Epithelial cell of prostate (primary cell): ENCODE results near the gene KCNK10.
A peak's percentile ranks its signal among the peaks of the same experiment; 100 is the strongest.

Experiments
- DNase-seq: peaks from one replicate; pipeline ENCODE4 v3.0.0-alpha.2; 2011; ENCODE audit warnings: low read depth, low spot score
- H3K27ac ChIP-seq: fragments of 450-650 bp; 2 replicates; pipeline ENCODE4 v1.5.1; 2017; ENCODE audit warnings: mild to moderate bottlenecking

KCNK10 gene

DNA sequence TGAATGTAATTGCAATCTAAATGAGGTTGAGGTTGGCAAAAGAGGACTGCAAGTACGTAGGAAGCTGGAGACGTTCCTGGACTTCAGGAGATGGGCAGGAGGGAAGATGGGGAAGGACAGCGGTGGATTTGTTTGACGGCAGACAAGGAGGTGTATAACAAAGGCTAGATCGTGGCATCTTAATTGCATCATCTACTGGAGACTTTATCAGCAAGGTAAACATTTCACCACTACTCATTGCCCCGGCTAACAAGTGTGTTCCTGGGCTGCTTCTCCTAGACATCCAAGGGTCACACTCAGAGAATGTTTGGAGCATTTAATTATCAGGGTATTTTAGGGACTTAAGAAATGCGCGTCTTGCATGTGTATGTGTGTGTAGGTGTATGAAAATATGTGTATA lies 128.5 kb downstream of the KCNK10 start:
- no peak overlapping the region for H3K27ac ChIP-seq
- no peak for DNase-seq

DNA sequence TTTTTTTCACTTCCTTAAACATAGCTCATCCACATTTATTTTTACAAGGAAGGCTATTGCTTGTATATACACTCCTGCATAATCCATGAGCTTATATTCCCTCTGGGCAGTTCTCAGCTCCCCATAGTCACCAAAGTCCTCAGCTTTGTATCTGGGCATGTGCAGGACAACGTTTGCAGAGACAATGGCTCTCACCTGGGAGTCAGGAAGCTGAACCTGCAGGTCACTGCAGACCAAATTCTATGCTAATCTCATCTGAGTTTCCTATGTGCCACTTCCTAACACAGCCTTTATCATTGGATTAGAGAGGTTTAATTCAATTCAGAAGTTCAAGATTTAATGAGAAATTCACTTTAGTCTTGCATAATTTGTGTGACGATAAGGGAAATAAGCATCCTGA lies 131.5 kb downstream of the KCNK10 start:
- no peak for DNase-seq
- H3K27ac ChIP-seq, result no peak overlapping the region

DNA sequence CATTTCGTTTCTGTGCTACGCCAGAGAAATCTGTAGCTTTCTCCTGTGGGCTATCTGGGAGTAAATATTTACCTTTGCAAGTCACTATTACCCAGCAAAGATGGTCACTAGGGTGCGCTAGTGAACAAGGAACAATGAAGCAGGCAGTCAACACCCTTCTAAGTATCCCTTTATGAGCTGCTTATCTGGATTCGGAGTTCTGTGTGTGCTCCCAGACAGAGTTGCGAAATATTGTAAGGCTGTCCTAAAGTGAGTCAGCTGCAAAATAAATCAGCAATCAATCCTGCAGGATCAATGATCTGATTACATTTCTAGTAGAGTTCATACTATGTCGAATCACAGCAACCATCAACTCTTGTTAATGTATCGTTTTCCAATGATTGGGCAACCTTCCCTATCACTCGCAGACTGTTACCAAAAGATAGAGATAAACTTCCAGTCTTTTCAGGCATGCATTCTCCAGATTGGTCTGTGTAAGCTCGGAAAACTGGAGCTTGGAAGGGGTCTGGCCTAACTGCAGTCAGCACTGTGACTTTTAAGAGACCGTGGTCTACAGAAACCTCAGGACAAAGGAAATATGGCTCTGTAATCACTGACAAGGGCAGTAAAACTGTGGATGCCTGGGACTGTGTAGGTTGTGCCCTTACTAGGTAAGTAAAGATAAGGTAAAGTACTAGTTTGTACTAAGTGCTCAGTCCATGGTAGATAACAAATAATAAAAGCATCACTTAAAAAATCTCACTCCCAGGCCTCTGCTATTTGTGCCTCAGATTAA lies 133.5 kb downstream of the KCNK10 start:
- no peak overlapping the region for H3K27ac ChIP-seq
- DNase-seq, result peak; percentile 60

DNA sequence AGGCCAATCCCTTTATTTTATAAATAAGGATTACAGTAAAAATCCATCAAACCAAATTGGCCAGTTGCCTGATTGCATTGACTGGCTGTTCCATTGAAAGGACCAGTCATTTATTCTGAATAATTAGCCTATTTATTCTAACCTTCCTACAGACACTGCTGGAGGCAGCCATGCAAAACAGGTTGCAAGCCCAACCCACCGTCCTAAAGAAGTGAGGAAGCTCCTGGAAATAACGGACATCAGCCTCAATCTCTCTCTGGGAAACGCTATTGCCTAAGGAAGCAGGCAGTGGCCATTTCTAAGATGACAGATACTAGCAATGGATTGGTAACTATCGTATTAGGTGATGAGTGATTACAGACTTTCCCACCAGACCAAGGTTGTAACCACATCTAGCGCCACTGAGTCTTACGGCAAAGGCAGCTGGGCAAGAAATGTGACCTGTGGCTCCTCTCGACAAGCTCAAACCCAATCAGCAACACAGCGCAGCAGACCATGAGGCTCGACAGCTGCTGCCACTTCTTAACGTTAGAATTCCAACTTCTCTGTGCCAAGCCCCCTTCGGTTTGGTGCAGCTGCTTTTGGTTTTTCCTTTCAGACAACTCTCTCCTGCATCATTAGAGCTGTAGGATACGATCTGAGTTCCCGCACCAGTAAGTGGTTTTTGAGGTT lies 134.2 kb downstream of the KCNK10 start:
- H3K27ac ChIP-seq, result no peak overlapping the region
- DNase-seq, result no peak

DNA sequence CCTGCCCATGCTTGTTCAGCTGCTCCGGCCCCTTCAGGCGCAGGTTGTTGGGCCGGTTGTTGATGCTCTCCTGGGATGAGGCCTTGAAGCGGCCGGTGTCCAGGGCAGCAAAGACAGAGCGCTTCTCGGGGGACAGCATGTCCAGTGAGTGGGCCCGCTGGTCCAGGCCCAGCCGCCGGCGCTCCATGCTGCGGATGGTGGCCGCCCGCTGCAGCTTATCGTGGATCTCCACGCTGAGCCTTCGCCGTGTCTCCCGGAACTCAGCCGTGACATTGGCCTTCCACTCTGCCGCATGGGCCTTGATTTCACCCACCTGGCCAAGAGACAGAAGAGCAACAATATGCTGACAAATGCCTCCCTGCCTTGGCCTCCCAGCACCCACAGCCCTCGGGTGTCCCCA lies 137.2 kb downstream of the KCNK10 start:
- H3K27ac ChIP-seq, result no peak overlapping the region
- no peak for DNase-seq

DNA sequence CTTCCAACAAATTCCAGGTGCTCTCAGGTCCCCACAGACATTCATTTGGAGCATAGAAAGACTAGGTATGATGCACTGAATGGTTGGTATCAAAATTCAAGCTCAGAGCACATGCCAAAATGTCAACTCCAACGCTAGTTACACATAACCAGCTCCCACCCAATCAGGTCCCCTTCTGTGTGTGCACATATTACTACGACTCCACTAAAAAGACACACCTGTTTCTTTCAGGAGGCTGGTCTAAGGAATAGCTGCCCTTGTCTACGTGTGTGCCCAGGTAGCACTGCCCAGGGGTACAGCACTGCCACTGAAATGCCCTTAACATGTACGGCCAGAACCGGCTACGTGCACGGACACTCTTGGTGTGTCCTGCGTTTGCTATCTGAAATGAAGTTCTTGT lies 138.1 kb downstream of the KCNK10 start:
- no peak for DNase-seq
- H3K27ac ChIP-seq, result no peak overlapping the region

DNA sequence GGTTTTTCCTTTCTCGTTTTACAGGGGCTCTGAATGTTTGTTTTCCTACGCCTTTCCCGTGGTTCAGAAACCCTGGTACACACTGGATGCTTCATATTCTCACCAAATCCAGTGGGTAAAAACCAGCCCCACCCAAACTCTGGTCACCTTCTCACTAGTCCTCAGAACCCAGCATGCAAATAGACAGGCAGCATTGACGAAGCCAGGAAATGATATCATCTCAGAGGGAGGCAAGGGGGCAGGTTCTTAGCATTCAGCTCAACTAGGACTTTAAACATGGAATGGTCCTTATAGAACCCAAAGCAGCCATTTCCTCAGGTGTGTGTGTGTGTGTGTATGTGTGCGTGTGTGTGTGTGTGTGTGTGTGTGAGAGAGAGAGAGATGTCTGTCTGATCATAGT lies 142.0 kb downstream of the KCNK10 start:
- H3K27ac ChIP-seq, result no peak overlapping the region
- no peak for DNase-seq

DNA sequence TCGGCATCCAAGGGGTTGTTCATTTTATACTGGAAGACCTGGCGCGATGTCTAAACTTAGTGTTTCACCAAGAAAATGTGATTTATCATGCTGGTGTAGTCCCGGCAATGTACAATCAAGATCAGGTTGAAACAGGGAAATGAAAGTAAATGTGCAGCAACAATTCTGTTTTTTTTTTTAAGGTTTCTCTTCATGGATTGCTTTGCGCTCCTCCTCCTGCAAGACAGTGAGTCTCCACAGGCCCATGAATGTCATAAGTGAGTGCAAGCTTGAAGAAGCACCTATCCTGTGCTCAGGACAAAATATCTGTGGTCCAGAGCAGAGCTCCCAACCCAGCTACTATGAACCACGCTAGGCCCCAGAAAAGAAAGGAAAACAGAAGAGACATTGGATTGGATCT lies 143.4 kb downstream of the KCNK10 start:
- no peak overlapping the region for H3K27ac ChIP-seq

DNA sequence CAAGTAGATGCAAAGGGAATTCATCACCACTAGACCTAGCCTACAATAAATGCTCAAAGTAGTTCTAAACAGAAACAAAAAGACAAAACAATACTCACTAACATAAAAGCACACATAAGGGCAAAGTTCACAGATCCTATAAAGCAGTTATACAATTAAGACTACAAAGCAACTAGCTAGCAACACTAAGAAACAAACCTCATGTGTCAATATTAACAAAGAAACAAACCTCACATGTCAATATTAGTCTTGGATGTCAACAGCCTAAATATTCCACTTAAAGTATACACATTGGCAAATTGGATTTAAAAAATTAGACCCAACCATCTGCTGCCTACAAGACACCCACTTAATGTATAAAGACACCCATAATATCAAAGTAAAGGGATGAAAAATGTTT lies 152.7 kb downstream of the KCNK10 start:
- H3K27ac ChIP-seq, result no peak overlapping the region
- no peak for DNase-seq

More for the DNA sequence above, 143.4 kb downstream of the KCNK10 start:
- DNase-seq, result no peak

DNA sequence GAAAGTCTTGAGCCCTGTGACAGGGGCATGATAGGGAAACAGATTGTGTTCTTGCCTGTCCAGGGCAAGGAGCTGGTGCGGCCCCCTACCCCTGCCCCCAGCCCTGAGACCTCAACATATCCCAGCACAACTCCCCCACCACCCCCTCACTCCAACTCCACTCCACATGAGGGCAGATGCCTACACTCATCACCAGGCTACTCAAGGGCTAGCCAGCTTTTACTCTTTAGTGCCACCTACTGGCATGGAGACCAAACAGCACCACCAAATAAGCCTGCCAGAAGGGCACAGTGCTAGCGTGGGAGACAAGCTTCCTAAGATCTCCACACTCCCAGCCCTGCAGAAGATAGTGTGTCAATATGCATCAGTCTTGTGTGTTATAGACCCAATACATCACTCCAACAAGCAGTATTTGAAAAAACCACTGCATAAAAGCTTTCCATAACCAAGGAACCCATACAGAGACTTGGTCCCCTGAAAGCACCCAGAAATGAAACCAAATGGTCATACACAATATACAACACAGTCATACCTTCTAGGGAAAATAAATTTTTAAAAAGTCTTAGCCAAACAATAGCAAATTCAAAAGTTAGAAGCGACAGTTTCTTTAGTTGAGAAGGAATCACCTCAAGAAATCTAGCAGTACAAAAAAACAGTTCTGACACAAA lies 154.4 kb downstream of the KCNK10 start:
- no peak for DNase-seq
- no peak overlapping the region for H3K27ac ChIP-seq

DNA sequence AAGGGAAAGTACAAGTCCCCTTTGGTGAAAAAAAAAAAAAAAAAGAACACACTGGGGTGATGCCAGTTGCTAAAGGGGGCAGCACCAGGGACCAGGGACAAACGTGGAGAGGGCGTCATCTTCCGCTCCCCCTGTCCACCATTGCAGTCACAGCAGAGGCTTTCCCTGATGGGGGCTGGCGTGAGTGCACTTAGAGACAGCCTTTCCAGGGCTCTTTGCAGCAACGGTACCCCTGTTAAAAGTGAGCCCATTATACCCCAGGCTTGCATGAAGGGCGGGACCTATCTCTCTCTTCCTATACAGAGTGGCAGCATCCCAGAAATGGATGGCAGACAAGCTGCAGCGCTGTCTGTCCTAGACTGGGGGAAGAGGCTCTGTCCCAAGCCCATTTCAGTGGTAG lies 155.0 kb downstream of the KCNK10 start:
- no peak for DNase-seq
- no peak overlapping the region for H3K27ac ChIP-seq

DNA sequence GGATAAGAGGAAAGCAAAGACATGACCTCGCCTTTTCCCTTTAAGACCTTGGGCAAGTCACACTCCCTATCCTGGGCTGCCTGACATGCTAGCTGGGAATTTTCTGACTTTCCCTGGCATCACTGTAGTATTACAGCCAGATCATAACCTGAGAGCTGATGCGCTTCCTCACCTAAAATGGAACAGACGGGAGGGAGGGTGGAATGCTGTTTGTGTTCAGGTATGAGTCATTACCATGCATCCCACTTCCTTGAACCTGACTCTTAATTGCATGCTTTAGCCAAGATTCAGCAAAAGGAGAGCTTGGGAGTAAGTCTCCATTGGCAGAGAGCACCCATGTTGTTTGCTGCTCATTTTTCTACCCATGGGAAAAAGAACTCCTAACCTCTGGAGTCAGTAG lies 156.5 kb downstream of the KCNK10 start:
- DNase-seq, result peak; percentile 53
- H3K27ac ChIP-seq, result no peak overlapping the region

DNA sequence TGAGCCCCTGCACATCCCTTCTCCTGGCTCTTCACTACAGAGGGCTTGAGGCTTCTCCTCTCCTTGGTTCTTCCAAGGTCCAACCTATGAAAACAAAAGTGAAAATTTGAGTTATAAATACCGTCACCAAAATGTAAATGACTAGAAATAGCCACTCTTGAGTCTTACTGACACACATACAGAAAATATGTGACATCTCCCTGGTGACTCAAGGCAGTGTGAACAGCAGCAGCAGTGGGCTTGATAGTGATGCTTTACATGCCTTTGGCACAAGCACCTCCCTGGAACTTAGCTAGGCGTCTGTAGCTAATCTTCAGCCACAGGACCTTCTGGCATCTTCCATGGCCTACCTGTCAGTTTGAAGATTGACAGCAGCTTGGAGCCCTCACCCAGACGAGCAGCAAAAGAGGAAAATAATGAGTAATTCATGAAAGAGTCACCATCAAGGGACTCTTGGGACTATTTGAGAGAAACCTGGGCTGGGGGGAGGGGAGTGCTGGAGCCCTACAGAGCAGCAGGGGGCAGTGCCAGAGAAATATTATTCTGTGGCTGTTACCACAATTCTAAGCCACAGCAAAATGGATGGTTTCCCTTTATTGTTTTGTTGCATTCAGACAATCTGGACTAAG lies 158.0 kb downstream of the KCNK10 start:
- DNase-seq, result no peak
- no peak overlapping the region for H3K27ac ChIP-seq

DNA sequence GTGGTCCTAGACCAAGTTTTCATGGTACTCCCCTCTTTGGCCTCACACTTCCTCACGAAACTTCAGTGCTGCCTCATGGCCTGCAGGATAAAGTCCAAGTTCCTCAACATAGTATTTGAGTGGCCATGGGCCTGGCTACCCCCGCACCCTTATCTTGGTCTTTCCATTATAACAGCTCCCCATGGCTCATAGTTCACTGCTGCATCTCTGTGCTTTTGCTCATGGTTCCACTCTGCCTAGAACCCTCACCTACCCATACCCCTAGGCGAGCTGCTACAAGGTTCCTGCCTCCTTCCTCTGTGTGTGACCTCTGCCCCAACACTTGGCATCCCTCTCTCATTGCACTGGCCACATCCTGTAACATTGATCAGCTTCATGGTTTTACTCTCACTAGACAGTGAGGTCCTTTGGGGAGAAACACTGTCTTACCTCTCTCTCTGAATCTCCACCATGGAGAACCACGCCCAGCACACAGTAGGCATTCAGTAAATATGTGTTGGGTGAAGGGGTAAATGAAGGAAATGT lies 159.3 kb downstream of the KCNK10 start:
- DNase-seq, result no peak
- H3K27ac ChIP-seq, result no peak overlapping the region

DNA sequence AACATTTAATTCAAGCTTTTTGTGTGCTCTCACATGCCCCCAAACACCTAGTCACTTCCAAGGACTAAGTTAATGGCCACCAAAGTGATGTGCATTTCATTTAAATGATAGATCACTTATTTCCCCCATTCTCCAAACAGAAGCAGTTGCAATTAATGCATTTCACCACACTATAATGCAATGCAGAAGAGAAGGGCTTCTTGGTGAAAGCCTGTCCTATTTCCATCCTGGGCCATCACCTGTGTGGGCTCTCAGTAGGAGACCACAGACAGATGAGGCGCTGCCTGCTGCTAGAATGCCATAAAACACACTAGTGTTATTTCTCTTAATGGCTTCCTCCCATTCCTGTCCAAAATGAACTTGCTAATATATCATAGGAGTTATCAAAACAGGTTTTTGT lies 166.9 kb downstream of the KCNK10 start:
- no peak overlapping the region for H3K27ac ChIP-seq
- DNase-seq, result no peak

DNA sequence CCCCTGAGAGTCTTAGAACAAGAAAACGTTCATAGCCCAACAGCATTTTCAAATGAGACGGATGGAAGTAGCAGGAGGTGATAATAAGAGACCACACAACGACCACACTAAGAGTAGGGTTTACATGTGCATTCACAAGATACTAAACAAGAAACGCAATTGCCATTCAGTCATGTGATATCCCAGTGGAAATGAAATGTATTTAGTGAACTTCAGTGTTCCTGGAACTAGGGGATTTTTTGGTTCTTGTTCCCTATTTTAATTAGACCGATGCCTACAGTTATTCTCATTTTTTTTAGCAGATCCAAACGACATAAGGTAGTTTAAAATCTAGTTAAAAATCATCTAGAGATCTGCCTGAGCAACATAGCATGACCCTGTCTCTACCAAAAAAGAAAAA lies 168.1 kb downstream of the KCNK10 start:
- H3K27ac ChIP-seq, result no peak overlapping the region
- DNase-seq, result no peak

DNA sequence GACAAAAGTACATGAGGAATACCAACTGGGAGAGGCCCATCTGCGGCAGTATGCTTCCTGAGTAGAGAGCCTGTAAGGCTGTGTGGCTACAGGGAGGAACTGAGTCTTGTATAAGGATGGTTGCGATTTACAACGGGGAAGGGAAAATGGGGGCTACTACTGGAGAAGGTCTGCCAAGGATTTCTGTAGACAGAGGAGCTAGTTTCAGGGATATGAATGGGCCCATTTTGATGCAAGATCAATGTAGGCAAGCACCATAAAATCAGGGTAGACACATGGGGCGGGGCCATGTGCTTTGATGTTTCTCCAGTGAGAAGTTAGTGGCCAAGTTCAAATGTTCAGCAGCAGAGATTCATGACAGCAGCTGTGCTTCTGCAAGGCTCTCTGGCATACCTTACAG lies 168.7 kb downstream of the KCNK10 start:
- DNase-seq, result no peak
- no peak overlapping the region for H3K27ac ChIP-seq

DNA sequence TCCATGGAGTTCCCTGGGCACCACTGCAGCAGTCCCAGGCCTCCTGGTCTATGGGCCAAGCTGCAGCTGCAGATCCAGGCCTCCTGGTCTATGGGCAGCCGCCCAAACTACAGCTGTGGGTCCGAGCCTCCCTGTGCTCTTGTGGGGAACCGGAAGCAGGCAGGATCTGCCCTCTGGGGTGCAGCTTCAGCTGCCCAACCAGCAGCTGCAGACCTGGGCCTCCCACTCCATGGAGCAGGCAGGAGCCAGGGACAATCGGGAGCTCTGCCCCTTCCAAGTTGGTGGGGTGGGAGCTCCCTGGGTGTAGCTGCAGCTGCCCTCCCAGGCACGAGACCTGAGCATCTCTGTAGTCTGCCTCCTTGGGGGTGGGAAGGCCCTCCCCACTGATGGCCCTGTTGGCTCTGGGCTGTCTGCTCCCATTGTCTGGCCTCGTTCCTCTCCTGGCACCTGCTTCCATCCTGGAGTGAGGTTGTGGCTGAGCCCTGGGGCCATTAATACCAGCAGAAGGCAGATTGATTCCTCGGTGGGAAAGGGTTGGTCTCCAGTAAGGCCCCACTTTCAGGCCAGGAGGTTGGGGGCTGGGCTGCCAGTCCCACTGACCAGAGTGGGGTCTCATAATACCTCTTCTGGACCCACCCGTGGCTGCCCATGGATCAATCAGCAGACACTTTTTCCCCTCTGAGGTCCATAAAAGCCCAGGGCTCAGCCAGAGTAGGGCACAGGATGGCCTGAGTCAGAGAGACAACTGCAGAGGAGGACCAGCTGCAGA lies 176.0 kb downstream of the KCNK10 start:
- no peak for DNase-seq

DNA sequence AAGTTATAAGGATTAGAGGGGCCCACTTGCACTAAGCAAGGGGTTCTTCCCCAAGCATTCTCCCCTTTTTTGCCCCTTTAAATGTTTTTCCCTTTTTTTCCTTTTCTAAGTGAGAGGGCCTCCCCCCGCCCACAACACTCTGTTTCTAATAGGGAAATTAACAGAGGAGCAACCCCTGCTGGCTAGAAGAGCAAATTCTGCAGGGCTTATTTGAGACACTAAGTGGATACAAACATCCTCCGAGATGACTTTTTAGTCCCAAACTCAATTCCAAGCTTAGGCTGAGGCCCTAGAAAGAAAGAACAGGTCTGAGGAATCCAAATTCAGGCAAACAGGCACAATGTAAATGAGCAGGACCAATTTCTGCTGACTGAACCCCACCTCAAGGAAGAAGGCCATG lies 179.3 kb downstream of the KCNK10 start:
- no peak for DNase-seq
- no peak overlapping the region for H3K27ac ChIP-seq

More for the DNA sequence above, 176.0 kb downstream of the KCNK10 start:
- H3K27ac ChIP-seq, result no peak overlapping the region

DNA sequence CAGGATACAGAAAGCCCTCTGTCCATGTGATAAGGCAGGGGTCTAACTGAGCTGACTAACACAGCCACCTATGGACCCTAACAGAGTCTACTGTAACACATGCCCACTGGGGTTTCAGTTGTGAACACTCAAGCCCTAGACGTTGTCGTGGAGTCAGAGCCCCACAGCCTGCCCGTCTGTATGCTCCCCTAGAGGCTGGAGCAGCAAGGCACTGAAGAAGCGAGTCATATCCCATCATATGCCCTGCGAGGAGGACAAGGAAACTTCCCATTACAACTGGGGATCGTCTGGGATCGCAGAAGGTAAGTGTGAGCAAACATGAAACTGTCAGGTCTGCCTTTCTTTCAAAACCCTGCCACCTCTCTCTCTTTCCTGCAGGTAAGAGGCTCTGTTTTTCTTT lies 180.1 kb downstream of the KCNK10 start:
- no peak overlapping the region for H3K27ac ChIP-seq
- DNase-seq, result no peak
